HL-60 (cell line): Measurements from ENCODE around the gene ABHD15.

Experiments used
- POLR2AphosphoS5 ChIP-seq: IDR thresholded peaks from 2 replicates; pipeline ENCODE4 v1.6.1; 2012; ENCODE audit warnings: low read depth
- SPI1 ChIP-seq: IDR thresholded peaks from 2 replicates; pipeline ENCODE4 v1.6.1; 2012; ENCODE audit warnings: low read depth, mild to moderate bottlenecking, borderline replicate concordance
- TF ChIP-seq, protein P1 (sequence below): IDR thresholded peaks from one replicate; pipeline ENCODE4 v1.5.1; 2011; ENCODE audit warnings: low read length, control low read depth, inconsistent platforms; ENCODE audit not compliant: insufficient read depth

DNA sequence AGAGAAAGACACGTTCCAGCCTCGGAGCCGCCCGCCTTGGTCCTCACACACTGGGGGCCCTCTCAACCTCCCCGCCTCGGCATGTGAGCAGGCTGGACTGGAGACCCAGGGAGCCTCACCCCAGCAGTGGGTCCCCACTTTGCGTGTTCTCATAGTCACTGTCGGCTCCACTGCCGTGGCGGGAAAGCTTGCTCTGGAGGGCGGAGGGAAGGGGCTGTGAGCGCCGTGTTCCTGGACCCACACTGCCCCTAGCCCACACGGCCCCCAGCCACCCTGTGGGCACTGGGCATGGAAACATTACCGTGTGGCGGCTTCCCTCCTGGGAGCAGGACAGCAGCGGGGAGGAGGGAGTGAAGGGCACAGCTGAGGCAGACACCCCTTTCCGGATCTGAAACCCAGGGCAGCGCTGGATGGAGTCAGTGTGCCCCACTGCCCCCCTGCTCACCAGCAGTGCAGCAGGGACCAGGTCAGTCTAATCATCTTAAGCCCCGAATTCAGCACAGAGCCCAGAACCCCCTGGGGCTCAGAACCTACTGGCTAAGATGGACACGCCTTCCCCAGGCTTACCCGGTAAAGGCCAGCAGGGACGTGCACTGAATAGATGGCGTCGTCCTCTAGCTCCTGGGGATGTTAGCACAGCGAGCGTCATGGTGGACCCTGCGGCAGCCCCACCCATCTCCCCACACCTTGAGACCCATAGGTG is 8.8 kb upstream of the ABHD15 start:
- TF ChIP-seq, protein P1, sequence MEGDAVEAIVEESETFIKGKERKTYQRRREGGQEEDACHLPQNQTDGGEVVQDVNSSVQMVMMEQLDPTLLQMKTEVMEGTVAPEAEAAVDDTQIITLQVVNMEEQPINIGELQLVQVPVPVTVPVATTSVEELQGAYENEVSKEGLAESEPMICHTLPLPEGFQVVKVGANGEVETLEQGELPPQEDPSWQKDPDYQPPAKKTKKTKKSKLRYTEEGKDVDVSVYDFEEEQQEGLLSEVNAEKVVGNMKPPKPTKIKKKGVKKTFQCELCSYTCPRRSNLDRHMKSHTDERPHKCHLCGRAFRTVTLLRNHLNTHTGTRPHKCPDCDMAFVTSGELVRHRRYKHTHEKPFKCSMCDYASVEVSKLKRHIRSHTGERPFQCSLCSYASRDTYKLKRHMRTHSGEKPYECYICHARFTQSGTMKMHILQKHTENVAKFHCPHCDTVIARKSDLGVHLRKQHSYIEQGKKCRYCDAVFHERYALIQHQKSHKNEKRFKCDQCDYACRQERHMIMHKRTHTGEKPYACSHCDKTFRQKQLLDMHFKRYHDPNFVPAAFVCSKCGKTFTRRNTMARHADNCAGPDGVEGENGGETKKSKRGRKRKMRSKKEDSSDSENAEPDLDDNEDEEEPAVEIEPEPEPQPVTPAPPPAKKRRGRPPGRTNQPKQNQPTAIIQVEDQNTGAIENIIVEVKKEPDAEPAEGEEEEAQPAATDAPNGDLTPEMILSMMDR: no peak
- TF ChIP-seq SPI1: no peak
- no peak for TF ChIP-seq POLR2AphosphoS5
